ENCODE results near the gene CCDC92B.

DNA sequence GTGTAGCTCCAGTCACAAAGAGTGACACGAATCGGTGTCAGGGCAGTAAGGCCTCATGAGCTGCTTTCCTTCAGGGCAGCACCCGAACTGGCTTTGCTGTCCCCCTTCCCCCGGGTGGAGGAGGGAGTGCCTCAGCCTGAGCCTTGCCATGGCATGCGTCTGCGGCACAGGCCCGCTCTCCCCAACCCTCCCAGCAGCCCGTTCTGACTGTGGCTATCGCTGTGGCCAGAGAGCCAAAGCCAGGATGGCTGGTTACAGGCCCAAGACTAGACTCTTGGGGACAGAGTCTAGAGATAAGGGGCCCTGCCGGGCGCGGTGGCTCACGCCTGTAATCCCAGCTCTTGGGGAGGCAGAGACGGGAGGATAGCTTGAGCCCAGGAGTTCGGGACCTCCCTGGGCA is 63.8 kb downstream of the CCDC92B start:
- no peak for TF ChIP-seq CTCF (IDR thresholded peaks at IDR 0.05; ENCODE audit: low read depth, low read length)
- no peak for TF ChIP-seq MYC (IDR thresholded peaks at IDR 0.05; ENCODE audit: low read depth, low read length)

Data from NB4 (cell line).